ENCODE measurements around the gene ARHGEF3. TPM values are rescaled to one million over a fixed set of nuclear protein-coding genes. Genes with fewer than 3 reads are reported as not detected.

Gene ARHGEF3
- total RNA-seq, 1 experiment from 2014 or later: 7.9 TPM

DNA sequence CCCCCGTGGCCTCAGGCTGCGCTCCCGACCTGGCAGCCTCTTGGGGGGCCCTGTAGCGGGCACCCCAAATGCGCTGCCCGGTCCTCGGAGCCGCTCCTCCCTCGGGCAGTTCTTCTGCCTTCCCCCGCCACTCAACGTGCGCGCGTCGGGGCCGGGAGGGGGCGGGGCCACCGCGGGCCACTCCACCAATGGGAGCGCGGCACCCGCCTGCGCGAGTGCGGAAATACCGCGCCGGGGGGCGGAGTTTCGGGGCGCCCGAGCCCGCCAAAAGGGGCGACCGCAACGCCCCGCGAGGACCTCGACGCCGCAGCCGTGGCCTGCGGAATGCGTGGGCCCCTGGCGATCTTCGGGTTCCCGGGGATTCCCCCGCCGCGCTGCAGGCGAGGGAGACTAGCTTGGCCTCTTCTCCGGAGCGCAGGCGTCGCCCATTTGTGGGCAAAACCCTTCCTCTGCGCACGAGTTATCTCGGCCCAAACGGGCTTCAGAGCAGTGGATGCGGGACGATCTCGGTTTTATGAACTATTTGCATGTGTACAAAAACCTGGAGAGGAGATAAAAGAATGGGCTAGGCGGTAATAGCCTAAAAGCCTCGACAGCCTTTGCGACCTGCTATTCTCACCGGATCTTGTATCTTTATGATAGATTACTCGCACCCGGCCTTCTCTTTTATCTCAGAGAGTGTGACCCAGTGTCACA is 118.5 kb downstream of the ARHGEF3 start, which contains the start of gene TASOR (continued):
- TF ChIP-seq, protein P1, sequence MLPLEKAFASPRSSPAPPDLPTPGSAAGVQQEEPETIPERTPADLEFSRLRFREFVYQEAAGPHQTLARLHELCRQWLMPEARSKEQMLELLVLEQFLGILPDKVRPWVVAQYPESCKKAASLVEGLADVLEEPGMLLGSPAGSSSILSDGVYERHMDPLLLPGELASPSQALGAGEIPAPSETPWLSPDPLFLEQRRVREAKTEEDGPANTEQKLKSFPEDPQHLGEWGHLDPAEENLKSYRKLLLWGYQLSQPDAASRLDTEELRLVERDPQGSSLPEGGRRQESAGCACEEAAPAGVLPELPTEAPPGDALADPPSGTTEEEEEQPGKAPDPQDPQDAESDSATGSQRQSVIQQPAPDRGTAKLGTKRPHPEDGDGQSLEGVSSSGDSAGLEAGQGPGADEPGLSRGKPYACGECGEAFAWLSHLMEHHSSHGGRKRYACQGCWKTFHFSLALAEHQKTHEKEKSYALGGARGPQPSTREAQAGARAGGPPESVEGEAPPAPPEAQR (CRISPR knock-in tag; IDR thresholded peaks at IDR 0.05): no peak
- TF ChIP-seq PRRX2 (CRISPR knock-in tag; IDR thresholded peaks at IDR 0.05): no peak
- TF ChIP-seq, protein P2, sequence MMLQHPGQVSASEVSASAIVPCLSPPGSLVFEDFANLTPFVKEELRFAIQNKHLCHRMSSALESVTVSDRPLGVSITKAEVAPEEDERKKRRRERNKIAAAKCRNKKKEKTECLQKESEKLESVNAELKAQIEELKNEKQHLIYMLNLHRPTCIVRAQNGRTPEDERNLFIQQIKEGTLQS (CRISPR knock-in tag; conservative IDR thresholded peaks at IDR 0.05): no peak

DNA sequence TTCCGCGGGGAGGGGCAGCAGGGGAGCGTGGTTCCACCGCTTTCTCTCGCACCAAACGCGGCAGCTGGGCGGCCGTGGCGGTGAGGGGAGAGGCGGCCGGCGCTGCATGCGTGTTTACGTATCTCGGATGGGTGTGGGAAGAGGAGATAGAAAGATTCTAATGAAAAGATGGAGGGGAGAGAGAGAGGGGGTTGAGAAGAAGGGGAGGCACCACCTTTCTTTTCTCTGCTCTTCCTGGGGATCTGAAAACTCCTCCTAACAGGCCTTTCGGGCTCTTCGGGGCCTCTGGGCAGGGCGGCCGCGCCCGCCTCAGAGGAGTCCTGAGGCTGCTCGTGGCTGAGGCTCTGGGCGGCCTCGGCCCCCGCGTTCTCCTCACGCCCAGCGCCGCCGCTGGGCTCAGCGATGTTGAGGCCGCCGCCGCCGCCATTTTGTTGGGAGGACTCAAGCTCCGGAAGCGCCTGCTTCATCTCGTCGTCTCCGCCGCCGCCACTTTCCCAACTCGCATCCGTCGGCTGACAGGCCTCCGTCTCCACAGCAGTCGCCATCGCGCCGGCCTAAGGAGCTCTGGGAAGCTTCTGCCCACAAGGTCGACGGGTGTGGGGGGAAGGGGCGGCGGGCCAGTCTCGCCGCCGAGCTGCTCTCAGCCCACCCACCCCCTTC is 119.2 kb downstream of the ARHGEF3 start:
- peaks cover 38% of the 10 kb centered on the region for H3K4me1 Mint-ChIP-seq
- H3K27ac Mint-ChIP-seq: peak overlapping the region; percentile 78
- ATAC-seq: peak; percentile 72
- ChIA-PET CTCF (interaction anchor here (1.0 to 2.0 kb wide), 5 partner anchors 18 to 306 kb away, joined by 4 to 10 read pairs (median 7); partner anchors contain the start of gene ARHGEF3), POLR2A (interaction anchor here (0.6 kb wide), 1 partner anchor 8 kb away, joined by 6 read pairs; no protein-coding TSS in a partner anchor)
- DNase-seq (ENCODE audit: low spot score): peak; percentile 72
- peaks cover 18% of the 10 kb centered on the region for H3K36me3 Mint-ChIP-seq
- H3K4me3 Mint-ChIP-seq: peak overlapping the region; percentile 84
- H3K9me3 Mint-ChIP-seq: peaks cover 12% of the 10 kb centered on the region
- H3K27me3 Mint-ChIP-seq (ENCODE audit: low read depth): peaks cover 42% of the 10 kb centered on the region
- TF ChIP-seq FOXK1 (CRISPR knock-in tag; IDR thresholded peaks at IDR 0.05): 0 out of 2 replicates have a peak, but pooled peaks have one; percentile 29
- TF ChIP-seq, protein P3, sequence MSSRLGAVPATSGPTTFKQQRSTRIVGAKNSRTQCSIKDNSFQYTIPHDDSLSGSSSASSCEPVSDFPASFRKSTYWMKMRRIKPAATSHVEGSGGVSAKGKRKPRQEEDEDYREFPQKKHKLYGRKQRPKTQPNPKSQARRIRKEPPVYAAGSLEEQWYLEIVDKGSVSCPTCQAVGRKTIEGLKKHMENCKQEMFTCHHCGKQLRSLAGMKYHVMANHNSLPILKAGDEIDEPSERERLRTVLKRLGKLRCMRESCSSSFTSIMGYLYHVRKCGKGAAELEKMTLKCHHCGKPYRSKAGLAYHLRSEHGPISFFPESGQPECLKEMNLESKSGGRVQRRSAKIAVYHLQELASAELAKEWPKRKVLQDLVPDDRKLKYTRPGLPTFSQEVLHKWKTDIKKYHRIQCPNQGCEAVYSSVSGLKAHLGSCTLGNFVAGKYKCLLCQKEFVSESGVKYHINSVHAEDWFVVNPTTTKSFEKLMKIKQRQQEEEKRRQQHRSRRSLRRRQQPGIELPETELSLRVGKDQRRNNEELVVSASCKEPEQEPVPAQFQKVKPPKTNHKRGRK (CRISPR knock-in tag; IDR thresholded peaks at IDR 0.05; ENCODE audit: borderline replicate concordance): no peak
- TF ChIP-seq, protein P4, sequence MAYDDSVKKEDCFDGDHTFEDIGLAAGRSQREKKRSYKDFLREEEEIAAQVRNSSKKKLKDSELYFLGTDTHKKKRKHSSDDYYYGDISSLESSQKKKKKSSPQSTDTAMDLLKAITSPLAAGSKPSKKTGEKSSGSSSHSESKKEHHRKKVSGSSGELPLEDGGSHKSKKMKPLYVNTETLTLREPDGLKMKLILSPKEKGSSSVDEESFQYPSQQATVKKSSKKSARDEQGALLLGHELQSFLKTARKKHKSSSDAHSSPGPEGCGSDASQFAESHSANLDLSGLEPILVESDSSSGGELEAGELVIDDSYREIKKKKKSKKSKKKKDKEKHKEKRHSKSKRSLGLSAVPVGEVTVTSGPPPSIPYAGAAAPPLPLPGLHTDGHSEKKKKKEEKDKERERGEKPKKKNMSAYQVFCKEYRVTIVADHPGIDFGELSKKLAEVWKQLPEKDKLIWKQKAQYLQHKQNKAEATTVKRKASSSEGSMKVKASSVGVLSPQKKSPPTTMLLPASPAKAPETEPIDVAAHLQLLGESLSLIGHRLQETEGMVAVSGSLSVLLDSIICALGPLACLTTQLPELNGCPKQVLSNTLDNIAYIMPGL (CRISPR knock-in tag; IDR thresholded peaks at IDR 0.05): no peak; the same call in 1 of the 2 replicates
- TF ChIP-seq, protein P5, sequence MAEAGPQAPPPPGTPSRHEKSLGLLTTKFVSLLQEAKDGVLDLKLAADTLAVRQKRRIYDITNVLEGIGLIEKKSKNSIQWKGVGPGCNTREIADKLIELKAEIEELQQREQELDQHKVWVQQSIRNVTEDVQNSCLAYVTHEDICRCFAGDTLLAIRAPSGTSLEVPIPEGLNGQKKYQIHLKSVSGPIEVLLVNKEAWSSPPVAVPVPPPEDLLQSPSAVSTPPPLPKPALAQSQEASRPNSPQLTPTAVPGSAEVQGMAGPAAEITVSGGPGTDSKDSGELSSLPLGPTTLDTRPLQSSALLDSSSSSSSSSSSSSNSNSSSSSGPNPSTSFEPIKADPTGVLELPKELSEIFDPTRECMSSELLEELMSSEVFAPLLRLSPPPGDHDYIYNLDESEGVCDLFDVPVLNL (CRISPR knock-in tag; IDR thresholded peaks at IDR 0.05; ENCODE audit: borderline replicate concordance, low read depth): no peak
- TF ChIP-seq, protein P6, sequence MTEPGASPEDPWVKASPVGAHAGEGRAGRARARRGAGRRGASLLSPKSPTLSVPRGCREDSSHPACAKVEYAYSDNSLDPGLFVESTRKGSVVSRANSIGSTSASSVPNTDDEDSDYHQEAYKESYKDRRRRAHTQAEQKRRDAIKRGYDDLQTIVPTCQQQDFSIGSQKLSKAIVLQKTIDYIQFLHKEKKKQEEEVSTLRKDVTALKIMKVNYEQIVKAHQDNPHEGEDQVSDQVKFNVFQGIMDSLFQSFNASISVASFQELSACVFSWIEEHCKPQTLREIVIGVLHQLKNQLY (CRISPR knock-in tag; IDR thresholded peaks at IDR 0.05): no peak
- 0 out of 2 replicates have a peak, but pooled peaks have one; percentile 11 for TF ChIP-seq JUN (CRISPR knock-in tag; IDR thresholded peaks at IDR 0.05)
- TF ChIP-seq HMGA2 (CRISPR knock-in tag; IDR thresholded peaks at IDR 0.05): no peak
- TF ChIP-seq IRF2 (CRISPR knock-in tag; IDR thresholded peaks at IDR 0.05; ENCODE audit: borderline replicate concordance, low read depth): no peak
- no peak for TF ChIP-seq ZNF232 (CRISPR knock-in tag; IDR thresholded peaks at IDR 0.05)
- TF ChIP-seq, protein P7, sequence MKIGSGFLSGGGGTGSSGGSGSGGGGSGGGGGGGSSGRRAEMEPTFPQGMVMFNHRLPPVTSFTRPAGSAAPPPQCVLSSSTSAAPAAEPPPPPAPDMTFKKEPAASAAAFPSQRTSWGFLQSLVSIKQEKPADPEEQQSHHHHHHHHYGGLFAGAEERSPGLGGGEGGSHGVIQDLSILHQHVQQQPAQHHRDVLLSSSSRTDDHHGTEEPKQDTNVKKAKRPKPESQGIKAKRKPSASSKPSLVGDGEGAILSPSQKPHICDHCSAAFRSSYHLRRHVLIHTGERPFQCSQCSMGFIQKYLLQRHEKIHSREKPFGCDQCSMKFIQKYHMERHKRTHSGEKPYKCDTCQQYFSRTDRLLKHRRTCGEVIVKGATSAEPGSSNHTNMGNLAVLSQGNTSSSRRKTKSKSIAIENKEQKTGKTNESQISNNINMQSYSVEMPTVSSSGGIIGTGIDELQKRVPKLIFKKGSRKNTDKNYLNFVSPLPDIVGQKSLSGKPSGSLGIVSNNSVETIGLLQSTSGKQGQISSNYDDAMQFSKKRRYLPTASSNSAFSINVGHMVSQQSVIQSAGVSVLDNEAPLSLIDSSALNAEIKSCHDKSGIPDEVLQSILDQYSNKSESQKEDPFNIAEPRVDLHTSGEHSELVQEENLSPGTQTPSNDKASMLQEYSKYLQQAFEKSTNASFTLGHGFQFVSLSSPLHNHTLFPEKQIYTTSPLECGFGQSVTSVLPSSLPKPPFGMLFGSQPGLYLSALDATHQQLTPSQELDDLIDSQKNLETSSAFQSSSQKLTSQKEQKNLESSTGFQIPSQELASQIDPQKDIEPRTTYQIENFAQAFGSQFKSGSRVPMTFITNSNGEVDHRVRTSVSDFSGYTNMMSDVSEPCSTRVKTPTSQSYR (CRISPR knock-in tag; IDR thresholded peaks at IDR 0.05): no peak
- peak; percentile 73; the same call in 1 of the 2 replicates for TF ChIP-seq ZNF263 (CRISPR knock-in tag; IDR thresholded peaks at IDR 0.05; ENCODE audit: low read depth)
- no peak for TF ChIP-seq SOX15 (CRISPR knock-in tag; IDR thresholded peaks at IDR 0.05)
- TF ChIP-seq NR3C1 (CRISPR knock-in tag; conservative IDR thresholded peaks at IDR 0.05; ENCODE audit: low read depth): no peak
- no peak for TF ChIP-seq ATF1 (CRISPR knock-in tag; IDR thresholded peaks at IDR 0.05)
- TF ChIP-seq, protein P8, sequence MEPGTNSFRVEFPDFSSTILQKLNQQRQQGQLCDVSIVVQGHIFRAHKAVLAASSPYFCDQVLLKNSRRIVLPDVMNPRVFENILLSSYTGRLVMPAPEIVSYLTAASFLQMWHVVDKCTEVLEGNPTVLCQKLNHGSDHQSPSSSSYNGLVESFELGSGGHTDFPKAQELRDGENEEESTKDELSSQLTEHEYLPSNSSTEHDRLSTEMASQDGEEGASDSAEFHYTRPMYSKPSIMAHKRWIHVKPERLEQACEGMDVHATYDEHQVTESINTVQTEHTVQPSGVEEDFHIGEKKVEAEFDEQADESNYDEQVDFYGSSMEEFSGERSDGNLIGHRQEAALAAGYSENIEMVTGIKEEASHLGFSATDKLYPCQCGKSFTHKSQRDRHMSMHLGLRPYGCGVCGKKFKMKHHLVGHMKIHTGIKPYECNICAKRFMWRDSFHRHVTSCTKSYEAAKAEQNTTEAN (CRISPR knock-in tag; IDR thresholded peaks at IDR 0.05): no peak
- TF ChIP-seq ZNF396 (CRISPR knock-in tag; IDR thresholded peaks at IDR 0.05; ENCODE audit: borderline replicate concordance): no peak
- TF ChIP-seq ZNF671 (CRISPR knock-in tag; IDR thresholded peaks at IDR 0.05): peak; percentile 23; the same call in 1 of the 2 replicates
- 0 out of 2 replicates have a peak, but pooled peaks have one; percentile 14 for TF ChIP-seq TEAD4 (CRISPR knock-in tag; IDR thresholded peaks at IDR 0.05)
- 0 out of 2 replicates have a peak, but pooled peaks have one; percentile 13 for TF ChIP-seq ZNF416 (CRISPR knock-in tag; IDR thresholded peaks at IDR 0.05)
- no peak for TF ChIP-seq GRHL2 (CRISPR knock-in tag; IDR thresholded peaks at IDR 0.05; ENCODE audit: insufficient replicate concordance, severe bottlenecking)

All from WTC11 (cell line).